ENCODE data around the gene BMPR1A.

The BMPR1A gene

GRCh38 chr10:86958116-86958900 lies 201.9 kb downstream of the BMPR1A start, which contains the start of gene SNCG:
TSS of gene SNCG (plus strand) at chr10:86958599. CDS start at chr10:86958698, 99 bp downstream.
- DNase-seq, result no peak

- DNase-seq, result no peak
Observed at GRCh38 chr10:86958901-86959736, 202.7 kb downstream of the BMPR1A start.

GRCh38 chr10:86959737-86960002 lies 203.3 kb downstream of the BMPR1A start:
- DNase-seq, result no peak

- DNase-seq, result peak; percentile 23 to 64
Observed at GRCh38 chr10:86960003-86960862, 203.8 kb downstream of the BMPR1A start.

GRCh38 chr10:86960863-86961434 lies 204.5 kb downstream of the BMPR1A start:
- DNase-seq, result no peak

GRCh38 chr10:86961481-86962091 lies 205.2 kb downstream of the BMPR1A start:
- DNase-seq, result no peak

- DNase-seq, result no peak
Observed at GRCh38 chr10:86962136-86962980, 205.9 kb downstream of the BMPR1A start.

- no peak for DNase-seq
Observed at GRCh38 chr10:86962981-86963310, 206.5 kb downstream of the BMPR1A start.

GRCh38 chr10:86963341-86963919 lies 207.0 kb downstream of the BMPR1A start:
- no peak for DNase-seq

- no peak for DNase-seq
Observed at GRCh38 chr10:86964061-86964846, 207.8 kb downstream of the BMPR1A start.

GRCh38 chr10:86964847-86965190 lies 208.4 kb downstream of the BMPR1A start:
- no peak for DNase-seq

- peak in 1 of 2 donors; percentile 14 for DNase-seq
Observed at GRCh38 chr10:86965986-86966654, 209.7 kb downstream of the BMPR1A start.

- DNase-seq, result no peak
Observed at GRCh38 chr10:86967481-86967941, 211.1 kb downstream of the BMPR1A start.

- peak in 1 of 2 donors; percentile 15 for DNase-seq
Observed at GRCh38 chr10:86968271-86968993, 212.0 kb downstream of the BMPR1A start, which contains the start of gene ADIRF. TSS of gene ADIRF (plus strand) at chr10:86968482. CDS start at chr10:86968545, 63 bp downstream.

- no peak for DNase-seq
Observed at GRCh38 chr10:86968994-86969355, 212.6 kb downstream of the BMPR1A start.

- no peak for DNase-seq
Observed at GRCh38 chr10:86969421-86970041, 213.1 kb downstream of the BMPR1A start.

- DNase-seq, result peak in 1 of 2 donors; percentile 11
Observed at GRCh38 chr10:86970162-86970981, 214.0 kb downstream of the BMPR1A start.

- no peak for DNase-seq
Observed at GRCh38 chr10:86970982-86971231, 214.5 kb downstream of the BMPR1A start.
